GM13977 (cell line): ENCODE results near the gene UGT1A7.

ENCODE experiments used
- DNase-seq: peaks from one replicate; pipeline ENCODE4 v3.0.0; 2012; ENCODE audit warnings: low spot score
- in situ Hi-C: fragments of 300-500 bp; cut with MboI; formaldehyde crosslinking; loops from one replicate; pipeline ENCODE4 v1.12.0; 2022; ENCODE audit warnings: low sequenced_read_pairs, low pct_unique_long_range_greater_than_20kb, mixed read lengths, inconsistent platforms; ENCODE audit not compliant: unreplicated experiment
- TF ChIP-seq, protein P1 (sequence below): IDR thresholded peaks from 2 replicates; pipeline ENCODE4 v1.5.1; 2012; ENCODE audit warnings: mild to moderate bottlenecking, control low read depth; ENCODE audit not compliant: insufficient read depth; ENCODE audit errors: extremely low read depth, missing control alignments

Gene UGT1A7

DNA sequence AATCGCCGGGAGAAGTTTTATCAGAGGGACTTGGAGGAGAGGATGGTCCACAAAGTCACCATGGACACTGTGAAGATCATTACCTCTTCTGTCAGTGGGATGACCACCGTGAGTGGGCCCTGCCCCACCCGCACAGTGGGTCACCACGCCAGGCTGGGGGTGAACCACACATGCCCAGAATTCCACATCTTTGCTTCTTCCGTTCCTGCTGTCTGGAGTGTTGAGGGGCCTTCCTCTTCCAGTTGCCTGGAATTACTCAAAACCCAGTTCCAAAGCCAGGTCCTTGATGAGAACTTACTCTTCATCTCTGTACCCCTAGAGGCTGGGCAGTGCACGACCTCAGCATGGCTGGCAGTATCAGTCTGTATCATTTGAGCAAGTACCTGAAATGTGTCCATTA, 118.5 kb downstream of the UGT1A7 start:
- in situ Hi-C loops: no loop called here
- DNase-seq: no peak
- TF ChIP-seq, protein P1, sequence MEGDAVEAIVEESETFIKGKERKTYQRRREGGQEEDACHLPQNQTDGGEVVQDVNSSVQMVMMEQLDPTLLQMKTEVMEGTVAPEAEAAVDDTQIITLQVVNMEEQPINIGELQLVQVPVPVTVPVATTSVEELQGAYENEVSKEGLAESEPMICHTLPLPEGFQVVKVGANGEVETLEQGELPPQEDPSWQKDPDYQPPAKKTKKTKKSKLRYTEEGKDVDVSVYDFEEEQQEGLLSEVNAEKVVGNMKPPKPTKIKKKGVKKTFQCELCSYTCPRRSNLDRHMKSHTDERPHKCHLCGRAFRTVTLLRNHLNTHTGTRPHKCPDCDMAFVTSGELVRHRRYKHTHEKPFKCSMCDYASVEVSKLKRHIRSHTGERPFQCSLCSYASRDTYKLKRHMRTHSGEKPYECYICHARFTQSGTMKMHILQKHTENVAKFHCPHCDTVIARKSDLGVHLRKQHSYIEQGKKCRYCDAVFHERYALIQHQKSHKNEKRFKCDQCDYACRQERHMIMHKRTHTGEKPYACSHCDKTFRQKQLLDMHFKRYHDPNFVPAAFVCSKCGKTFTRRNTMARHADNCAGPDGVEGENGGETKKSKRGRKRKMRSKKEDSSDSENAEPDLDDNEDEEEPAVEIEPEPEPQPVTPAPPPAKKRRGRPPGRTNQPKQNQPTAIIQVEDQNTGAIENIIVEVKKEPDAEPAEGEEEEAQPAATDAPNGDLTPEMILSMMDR: no peak

DNA sequence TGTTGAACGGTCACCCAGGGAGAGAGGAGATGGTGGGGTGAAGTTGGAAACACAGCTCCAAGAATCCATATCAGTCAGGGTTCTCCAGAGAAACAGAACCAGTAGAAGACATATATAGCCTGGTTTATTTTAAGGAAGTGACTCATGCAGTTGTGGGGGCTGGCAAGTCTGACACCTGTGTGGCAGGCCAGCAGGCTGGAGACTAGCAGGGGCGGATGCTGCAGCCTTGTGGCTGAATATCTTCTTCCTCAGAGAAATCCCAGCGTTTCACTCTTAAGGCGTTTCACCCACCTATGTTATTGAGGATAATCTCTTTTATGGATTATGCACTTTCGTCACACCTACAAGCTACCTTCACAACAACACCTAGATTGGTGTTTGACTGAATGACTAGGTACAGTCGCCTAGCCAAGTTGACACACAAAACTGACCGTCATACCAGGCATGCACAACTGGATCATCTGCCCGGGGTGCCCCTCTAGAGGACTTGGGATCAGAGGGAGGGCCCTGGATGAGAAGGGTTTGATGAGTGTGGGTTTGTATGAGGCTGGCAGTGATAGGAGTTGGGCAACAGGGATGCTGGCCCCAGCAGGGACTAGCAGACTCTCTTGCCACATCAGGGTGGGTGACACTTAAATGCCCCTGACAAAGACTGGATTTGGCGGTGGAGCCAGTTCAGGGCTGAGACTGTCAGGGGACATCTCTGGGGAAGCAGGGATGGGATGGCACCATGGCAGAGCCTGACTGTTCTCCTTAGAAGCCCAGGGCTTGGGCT, 119.8 kb downstream of the UGT1A7 start:
- DNase-seq: no peak
- TF ChIP-seq, protein P1: peak; percentile 5
- in situ Hi-C loops: no loop called here

DNA sequence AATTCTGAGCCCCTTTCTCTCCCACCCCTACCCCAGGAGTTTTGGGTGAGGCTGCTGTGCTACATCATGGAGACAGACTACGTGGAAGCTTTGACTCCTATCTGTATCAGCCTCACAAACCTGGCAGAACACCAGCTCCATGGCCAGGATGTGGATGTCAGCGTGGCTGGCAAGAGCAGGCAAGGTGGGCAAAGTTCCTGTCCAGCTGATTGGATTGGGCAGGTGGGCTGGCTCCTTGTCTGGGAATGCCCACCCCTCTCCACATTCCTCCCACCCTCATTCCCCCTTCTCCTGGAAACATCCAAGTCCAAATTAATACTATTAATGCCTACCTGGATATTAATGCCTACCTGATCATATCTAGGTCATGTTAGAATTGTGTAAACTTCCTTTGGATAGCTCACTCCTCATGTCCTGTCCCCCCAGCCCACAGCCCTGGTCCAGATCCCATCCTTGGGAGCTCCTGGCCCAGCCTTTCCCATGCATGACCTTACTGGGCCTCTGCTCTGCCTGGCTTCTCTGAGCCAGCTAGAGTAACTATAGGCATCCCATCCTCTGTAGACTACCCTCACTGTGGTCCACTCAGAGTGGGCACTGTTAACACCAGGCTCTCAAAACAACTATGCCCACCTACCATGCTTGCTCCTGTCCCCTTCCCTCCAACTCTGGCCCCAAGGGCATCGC, 120.6 kb downstream of the UGT1A7 start:
- TF ChIP-seq, protein P1: no peak
- no peak for DNase-seq
- in situ Hi-C loops: no loop called here

DNA sequence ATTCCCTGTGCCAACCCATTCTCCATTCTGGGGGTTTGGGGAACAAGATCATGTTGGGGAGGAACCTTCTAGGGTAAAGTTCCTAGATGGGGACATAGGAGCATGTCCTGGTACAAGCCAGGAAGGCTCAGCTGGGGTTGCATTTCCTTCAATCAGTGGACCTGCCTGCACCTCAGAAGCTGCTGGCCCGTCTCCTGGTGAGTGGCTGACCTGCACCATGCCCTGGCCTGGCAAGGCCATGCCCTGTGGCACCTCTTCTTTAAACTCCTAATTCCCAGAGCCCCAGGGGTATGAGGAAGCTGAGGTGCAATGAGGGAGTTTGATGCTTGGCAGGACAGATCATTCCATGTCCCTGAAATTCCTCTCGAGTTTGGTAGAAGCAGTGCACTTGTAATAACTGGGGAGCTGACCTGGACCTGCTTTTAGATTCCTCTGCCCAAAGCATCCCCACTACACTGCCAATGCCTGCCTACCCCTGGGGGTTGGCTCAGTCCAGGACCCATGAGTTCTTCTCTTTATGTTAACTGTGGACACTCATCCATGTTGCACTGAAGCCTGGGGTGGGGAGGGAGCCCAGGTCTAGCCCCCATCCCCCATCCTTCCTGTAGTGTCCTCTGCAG, 121.7 kb downstream of the UGT1A7 start:
- TF ChIP-seq, protein P1: no peak
- DNase-seq: no peak
- in situ Hi-C loops: no loop called here

DNA sequence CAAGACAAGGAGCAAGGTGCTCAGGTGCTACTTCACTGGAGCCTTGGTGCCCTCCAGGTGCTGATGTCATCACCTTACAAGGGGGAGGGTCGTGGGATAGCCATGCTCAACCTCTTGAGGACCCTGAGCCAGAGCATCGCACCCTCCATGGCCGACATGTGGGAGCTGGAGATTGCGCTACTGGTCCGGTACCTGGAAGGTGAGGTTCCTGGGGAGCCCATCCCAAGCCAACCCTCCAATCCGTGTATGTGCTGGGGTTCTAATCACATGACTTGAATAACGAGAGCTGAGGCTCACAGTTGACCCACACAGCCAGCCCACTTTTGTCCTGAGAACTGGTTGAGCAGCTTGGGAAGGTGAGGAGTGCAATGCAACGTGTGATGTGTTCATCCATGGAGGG, 122.3 kb downstream of the UGT1A7 start:
- in situ Hi-C loops: no loop called here
- DNase-seq: no peak
- TF ChIP-seq, protein P1: no peak

DNA sequence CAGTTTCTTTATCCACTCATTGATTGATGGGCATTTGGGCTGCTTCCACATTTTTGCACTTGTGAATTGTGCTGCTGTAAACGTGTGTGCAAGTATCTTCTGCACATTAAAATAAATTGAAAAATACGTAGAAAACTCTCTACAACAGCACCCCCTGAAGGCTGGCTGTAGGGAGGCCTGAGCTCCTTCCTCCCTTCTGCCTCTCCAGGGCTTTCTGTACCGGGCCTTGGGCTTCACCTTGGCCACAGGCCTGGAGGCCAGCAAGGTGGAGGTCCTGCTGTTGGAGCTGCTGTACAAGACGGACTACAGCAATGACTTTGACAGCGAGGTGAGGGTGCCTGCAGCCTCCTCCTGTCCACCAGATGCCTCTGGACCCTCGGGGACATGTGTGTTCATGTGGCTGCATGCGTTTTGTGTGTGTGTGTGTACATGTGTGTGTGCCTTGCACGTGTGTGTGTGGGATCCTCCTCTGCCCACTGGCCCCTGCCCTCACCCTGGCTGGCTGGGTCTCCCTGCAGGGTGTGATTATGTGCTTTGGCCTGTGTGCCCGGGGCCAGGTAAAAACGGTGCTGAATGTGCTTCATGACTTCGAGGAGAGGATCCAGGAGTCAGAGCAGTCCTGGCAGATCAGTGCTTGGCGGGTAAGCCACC, 125.6 kb downstream of the UGT1A7 start:
- no peak for DNase-seq
- in situ Hi-C loops: no loop called here
- TF ChIP-seq, protein P1: peak; percentile 5
